Neural progenitor cell (in vitro differentiated cells): Measurements from ENCODE around the gene RPAP3.

Source experiments
- CTCF ChIP-seq: fragments of 200-600 bp; sonication (generic); IDR thresholded peaks from 2 replicates; pipeline ENCODE4 v1.5.1; 2017; ENCODE audit warnings: antibody characterized with exemption, mild to moderate bottlenecking
- EZH2phosphoT487 ChIP-seq: fragments of 200-600 bp; sonication (generic); IDR thresholded peaks from 2 replicates; pipeline ENCODE4 v1.6.1; 2017; ENCODE audit warnings: antibody characterized with exemption

GRCh38 chr12:47698055-47698454 is 7.8 kb downstream of the RPAP3 start:
- TF ChIP-seq CTCF (no peak), EZH2phosphoT487 (no peak)
